ENCODE data around the gene FDX1. TPM values are rescaled to one million over a fixed set of nuclear protein-coding genes. Genes with fewer than 3 reads are reported as not detected.
"Not testable (repeated sequence)": the region's sequence is repeated elsewhere in the genome, so short reads cannot be mapped to it uniquely, and the experiment has no call there.

Gene FDX1
- 10 to 100 TPM in 1 of 2 donors, 1 to 10 TPM in 1; 8.0 to 16.9 TPM for total RNA-seq

GRCh38 chr11:110429731-110430266 is at the start of gene FDX1:
Gene FDX1, plus strand, starts transcription at chr11:110429948. Its CDS starts 173 bp downstream, at chr11:110430121.
- DNase-seq (ENCODE audit: low spot score) (peak; percentile 28), ATAC-seq (ENCODE audit: insufficient number of reproducible peaks, low FRiP score, low read depth) (peak; percentile 69)
- no peaks in the 10 kb centered on the region for H3K27me3 ChIP-seq (replicated peaks; ENCODE audit: insufficient read depth)
- peak; percentile 68 for TF ChIP-seq CTCF (IDR thresholded peaks at IDR 0.05)
- H3K36me3 ChIP-seq: no peaks in the 10 kb centered on the region
- H3K27ac ChIP-seq: peak within 1 kb of the TSS; percentile 63 to 87
- peaks cover 13 to 24% of the 10 kb centered on the region in 2 donors for H3K4me1 ChIP-seq (ENCODE audit: control insufficient read depth in 1 of 2, low read depth in 2 of 2)
- peak within 1 kb of the TSS; percentile 86 for H3K4me3 ChIP-seq
- no peaks in the 10 kb centered on the region for H3K9me3 ChIP-seq

- no peak for DNase-seq (ENCODE audit: low spot score)
- Histone ChIP-seq H3K4me3 (no peak overlapping the region), H3K9me3 (no peaks in the 10 kb centered on the region), H3K27ac (no peak overlapping the region), H3K27me3 (replicated peaks; ENCODE audit: insufficient read depth) (no peaks in the 10 kb centered on the region), H3K4me1 (ENCODE audit: control insufficient read depth in 1 of 2, low read depth in 2 of 2) (peaks cover 7 to 9% of the 10 kb centered on the region in 2 donors), H3K36me3 (no peaks in the 10 kb centered on the region)
- ATAC-seq (ENCODE audit: insufficient number of reproducible peaks, low FRiP score, low read depth): no peak
- TF ChIP-seq CTCF (IDR thresholded peaks at IDR 0.05): no peak
Measured at GRCh38 chr11:110380836-110381622, 48.7 kb upstream of the FDX1 start.

- not testable (repeated sequence) for DNase-seq (ENCODE audit: low spot score); ATAC-seq (ENCODE audit: insufficient number of reproducible peaks, low FRiP score, low read depth); H3K9me3 ChIP-seq; H3K4me1 ChIP-seq (ENCODE audit: control insufficient read depth in 1 of 2, low read depth in 2 of 2); H3K27me3 ChIP-seq (replicated peaks; ENCODE audit: insufficient read depth); H3K27ac ChIP-seq; H3K4me3 ChIP-seq; H3K36me3 ChIP-seq
Measured at GRCh38 chr11:110388231-110388630, 41.5 kb upstream of the FDX1 start.

- Histone ChIP-seq H3K9me3 (no peaks in the 10 kb centered on the region), H3K27me3 (replicated peaks; ENCODE audit: insufficient read depth) (no peaks in the 10 kb centered on the region), H3K36me3 (no peaks in the 10 kb centered on the region), H3K4me3 (no peak overlapping the region), H3K27ac (no peak overlapping the region), H3K4me1 (ENCODE audit: control insufficient read depth in 1 of 2, low read depth in 2 of 2) (no peaks in the 10 kb centered on the region)
- DNase-seq (ENCODE audit: low spot score) (no peak), ATAC-seq (ENCODE audit: insufficient number of reproducible peaks, low FRiP score, low read depth) (no peak)
- no peak for TF ChIP-seq CTCF (IDR thresholded peaks at IDR 0.05)
Measured at GRCh38 chr11:110389965-110390364, 39.8 kb upstream of the FDX1 start.

- TF ChIP-seq CTCF (IDR thresholded peaks at IDR 0.05): no peak
- H3K36me3 ChIP-seq: no peaks in the 10 kb centered on the region
- H3K9me3 ChIP-seq: no peaks in the 10 kb centered on the region
- no peak overlapping the region for H3K4me3 ChIP-seq
- H3K4me1 ChIP-seq (ENCODE audit: control insufficient read depth in 1 of 2, low read depth in 2 of 2): no peaks in the 10 kb centered on the region
- no peaks in the 10 kb centered on the region for H3K27me3 ChIP-seq (replicated peaks; ENCODE audit: insufficient read depth)
- no peak for DNase-seq (ENCODE audit: low spot score)
- no peak for ATAC-seq (ENCODE audit: insufficient number of reproducible peaks, low FRiP score, low read depth)
- no peak overlapping the region for H3K27ac ChIP-seq
Measured at GRCh38 chr11:110392056-110392455, 37.7 kb upstream of the FDX1 start.

GRCh38 chr11:110397668-110398286 is 32.0 kb upstream of the FDX1 start:
- not testable (repeated sequence) for ATAC-seq (ENCODE audit: insufficient number of reproducible peaks, low FRiP score, low read depth); H3K27ac ChIP-seq; H3K4me3 ChIP-seq; H3K9me3 ChIP-seq; DNase-seq (ENCODE audit: low spot score); H3K27me3 ChIP-seq (replicated peaks; ENCODE audit: insufficient read depth); H3K36me3 ChIP-seq; H3K4me1 ChIP-seq (ENCODE audit: control insufficient read depth in 1 of 2, low read depth in 2 of 2)

- not testable (repeated sequence) for DNase-seq (ENCODE audit: low spot score); ATAC-seq (ENCODE audit: insufficient number of reproducible peaks, low FRiP score, low read depth); H3K4me3 ChIP-seq; H3K4me1 ChIP-seq (ENCODE audit: control insufficient read depth in 1 of 2, low read depth in 2 of 2); H3K9me3 ChIP-seq; H3K36me3 ChIP-seq; H3K27me3 ChIP-seq (replicated peaks; ENCODE audit: insufficient read depth); H3K27ac ChIP-seq
Measured at GRCh38 chr11:110403585-110403984, 26.2 kb upstream of the FDX1 start.

- not testable (repeated sequence) for DNase-seq (ENCODE audit: low spot score); ATAC-seq (ENCODE audit: insufficient number of reproducible peaks, low FRiP score, low read depth); H3K27me3 ChIP-seq (replicated peaks; ENCODE audit: insufficient read depth); H3K36me3 ChIP-seq; H3K4me3 ChIP-seq; H3K27ac ChIP-seq; H3K9me3 ChIP-seq; H3K4me1 ChIP-seq (ENCODE audit: control insufficient read depth in 1 of 2, low read depth in 2 of 2)
Measured at GRCh38 chr11:110405636-110406035, 24.1 kb upstream of the FDX1 start.

Measured in thoracic aorta (tissue), 2 donors.